ENCODE measurements around the gene ZNF385C. TPM values are rescaled to one million over a fixed set of nuclear protein-coding genes. Genes with fewer than 3 reads are reported as not detected.

The ZNF385C gene
- total RNA-seq, 1 donor from 2014 or later: 0.41 TPM

GRCh38 chr17:41988418-41988817 lies 109.9 kb downstream of the ZNF385C start:
- no peak for DNase-seq

GRCh38 chr17:41987642-41988041 lies 110.6 kb downstream of the ZNF385C start:
- no peak for DNase-seq

DNA sequence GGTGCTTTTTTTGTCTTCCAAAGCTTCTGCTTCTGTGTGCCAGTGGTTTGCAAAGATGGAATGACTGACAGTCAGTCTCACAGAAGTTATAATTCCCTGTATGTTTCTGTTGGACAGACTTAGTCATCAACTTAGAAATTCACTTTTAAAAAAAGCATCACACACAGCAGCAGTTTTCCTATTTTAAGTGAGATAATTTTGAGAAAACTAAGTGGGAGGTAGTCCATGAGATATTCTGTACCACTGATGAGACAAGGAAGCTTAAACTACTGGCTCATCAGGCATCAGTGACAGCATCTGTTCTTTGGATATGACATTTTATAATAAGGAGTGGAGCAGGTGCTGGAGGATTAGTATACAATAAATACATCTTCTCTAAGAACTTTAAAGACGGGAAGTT lies 111.6 kb downstream of the ZNF385C start:
- no peak for DNase-seq

DNA sequence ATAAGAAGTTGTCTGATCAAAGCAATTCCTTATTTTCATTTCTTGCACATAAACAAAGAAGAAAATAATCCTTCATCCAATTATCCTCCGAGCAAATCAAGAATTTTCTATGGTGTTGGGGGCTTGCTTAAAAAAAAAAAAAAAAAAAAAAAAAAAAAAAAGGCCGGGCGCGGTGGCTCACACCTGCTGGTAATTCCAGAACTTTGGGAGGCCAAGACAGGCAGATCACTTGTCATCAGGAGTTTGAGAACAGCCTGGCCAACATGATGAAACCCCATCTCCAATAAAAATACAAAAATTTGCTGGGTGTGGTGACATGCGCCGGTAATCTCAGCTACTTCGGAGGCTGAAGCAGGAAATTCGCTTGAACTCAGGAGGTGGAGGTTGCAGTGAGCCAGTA lies 112.4 kb downstream of the ZNF385C start:
- no peak for DNase-seq

DNA sequence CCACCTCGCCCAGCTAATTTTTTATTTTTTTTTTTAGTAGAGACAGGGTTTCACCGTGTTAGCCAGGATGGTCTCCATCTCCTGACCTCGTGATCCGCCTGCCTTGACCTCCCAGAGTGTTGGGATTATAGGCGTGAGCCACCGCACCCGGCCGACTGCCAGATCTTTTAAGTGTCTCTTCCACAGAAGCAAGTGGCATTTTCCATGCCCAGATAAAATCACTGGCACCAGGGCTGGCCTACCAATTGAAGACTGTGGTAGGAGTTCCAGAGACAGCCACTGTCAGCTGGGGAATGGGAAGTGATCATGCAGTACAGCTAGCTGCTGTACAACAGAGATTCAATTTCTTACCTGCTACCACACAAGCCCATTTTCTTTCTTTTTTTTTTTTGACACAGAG lies 113.8 kb downstream of the ZNF385C start:
- DNase-seq: no peak

GRCh38 chr17:41982026-41982760 lies 116.1 kb downstream of the ZNF385C start:
- no peak for DNase-seq

DNA sequence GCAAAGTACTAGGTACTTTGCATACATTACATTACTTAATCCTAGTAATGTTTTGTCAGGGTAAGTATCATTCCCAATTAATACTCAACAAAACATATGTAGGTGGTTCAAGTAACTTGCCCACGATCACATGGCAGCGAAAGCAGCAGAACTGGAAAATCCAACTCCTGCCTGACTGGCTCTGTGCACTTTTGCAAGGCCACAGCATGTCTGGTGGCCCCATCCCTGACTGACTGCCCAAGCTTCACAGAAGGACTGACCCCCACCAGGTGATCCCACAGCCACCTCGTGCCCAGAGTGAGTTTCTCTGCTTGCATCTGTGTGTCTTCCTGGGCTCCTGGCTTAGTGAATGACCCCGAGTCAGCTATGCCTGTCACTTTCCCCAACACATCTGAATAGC lies 120.3 kb downstream of the ZNF385C start:
- no peak for DNase-seq

- no peak for DNase-seq
Measured at GRCh38 chr17:41976142-41976768, 122.0 kb downstream of the ZNF385C start.

Other genes with a start within 250 kb of the ZNF385C start
- gene KLHL11, start 233.1 kb downstream of the ZNF385C start, total RNA-seq: 30.0 TPM
- 58.4 TPM for gene ACLY, start 179.5 kb downstream of the ZNF385C start, total RNA-seq
- not detected for gene ODAD4, start 167.9 kb downstream of the ZNF385C start, total RNA-seq
- gene CNP, start 131.7 kb downstream of the ZNF385C start, total RNA-seq: 45.2 TPM
- 71.7 TPM for gene DNAJC7, start 81.0 kb downstream of the ZNF385C start, total RNA-seq
- gene NKIRAS2, start 78.4 kb downstream of the ZNF385C start, total RNA-seq: 23.6 TPM
- gene C17orf113, start 47.9 kb downstream of the ZNF385C start, total RNA-seq: 2.3 TPM
- gene DHX58, start 14.2 kb upstream of the ZNF385C start, total RNA-seq: 14.4 TPM
- 19.9 TPM for gene KAT2A, start 22.9 kb upstream of the ZNF385C start, total RNA-seq
- gene HSPB9, start 24.3 kb upstream of the ZNF385C start, total RNA-seq: not detected
- gene RAB5C, start 56.5 kb upstream of the ZNF385C start, total RNA-seq: 38.8 TPM
- gene KCNH4, start 82.7 kb upstream of the ZNF385C start, total RNA-seq: not detected
- not detected for gene HCRT, start 87.0 kb upstream of the ZNF385C start, total RNA-seq
- gene GHDC, start 96.0 kb upstream of the ZNF385C start, total RNA-seq: 20.0 TPM
- gene STAT5B, start 177.9 kb upstream of the ZNF385C start, total RNA-seq: 63.7 TPM
- 39.3 TPM for gene STAT5A, start 190.0 kb upstream of the ZNF385C start, total RNA-seq

Measured in tongue (tissue), 2 donors.